Tibial nerve (tissue), 4 donors: Measurements from ENCODE around the gene USP22. TPM values are rescaled to one million over a fixed set of nuclear protein-coding genes. Genes with fewer than 3 reads are reported as not detected.

Experiments used
- DNase-seq, 2 donors: peaks; one replicate each; pipeline ENCODE4 v3.0.0-alpha.2; 2019; ENCODE audit warnings: low spot score in 2 of 2
- H3K27ac ChIP-seq, 4 donors: fragments of 200-600 bp; sonication (generic) in 3 of 4; one replicate each; pipeline ENCODE4 v1.5.1; 2017 to 2019; ENCODE audit warnings: mild to moderate bottlenecking in 1 of 4
- H3K27me3 ChIP-seq, 2 donors: fragments of 200-600 bp; sonication (generic) in 1 of 2; one replicate each; pipeline versions ENCODE4 v1.5.1 to v1.6.0; 2017 to 2019
- H3K36me3 ChIP-seq, 3 donors: fragments of 200-600 bp; sonication (generic); one replicate each; pipeline ENCODE4 v1.5.1; 2018 to 2019
- H3K4me1 ChIP-seq, 4 donors: fragments of 200-600 bp; sonication (generic) in 3 of 4; one replicate each; pipeline ENCODE4 v1.5.1; 2017 to 2019
- H3K4me3 ChIP-seq, 4 donors: fragments of 200-600 bp; sonication (generic) in 3 of 4; one replicate each; pipeline ENCODE4 v1.5.1; 2017 to 2019; ENCODE audit warnings: mild to moderate bottlenecking in 1 of 4, moderate library complexity in 1 of 4
- H3K9me3 ChIP-seq, 4 donors: fragments of 200-600 bp; sonication (generic) in 3 of 4; one replicate each; pipeline ENCODE4 v1.5.1; 2017 to 2019
- EP300 ChIP-seq, 2 donors: sonication (generic); formaldehyde crosslinking; IDR thresholded peaks; one replicate each; pipeline ENCODE4 v1.6.1; 2017; ENCODE audit warnings: antibody characterized with exemption in 2 of 2, mild to moderate bottlenecking in 1 of 2
- POLR2A ChIP-seq, 2 donors: fragments of 450-650 bp; IDR thresholded peaks; one replicate each; pipeline ENCODE4 v1.6.1; 2017; ENCODE audit warnings: antibody characterized with exemption in 2 of 2, mild to moderate bottlenecking in 2 of 2, moderate library complexity in 2 of 2
- WGBS, 2 donors: methylation state at CpG; one replicate each; pipeline ENCODE4 v1.1.5; 2018; 5-methylcytosine and 5-hydroxymethylcytosine counted together
- total RNA-seq, 4 donors: library from RNA; depleted of rRNA; stranded (reverse); fragments of >200 nt; gene quantifications; one replicate each; pipeline ENCODE4 v1.1.0, GENCODE V29; 2016
- TF ChIP-seq, protein P1 (sequence below), 5 experiments: fragments of 200-600 bp in 3 of 5; fragments of 450-650 bp in 2 of 5; sonication (generic) in 3 of 5; IDR thresholded peaks; one replicate each; pipeline ENCODE4 v1.5.1; 2016 to 2019; ENCODE audit warnings: antibody characterized with exemption in 5 of 5, mild to moderate bottlenecking in 3 of 5, moderate library complexity in 2 of 5

USP22 gene
- total RNA-seq, 4 donors from 2014 or later = 109 to 169 (median 133) TPM

- Histone ChIP-seq H3K27me3 (no peaks in the 10 kb centered on the region), H3K4me1 (peaks cover 0 to 54% (median 3%) of the 10 kb centered on the region in 4 donors), H3K9me3 (no peaks in the 10 kb centered on the region), H3K4me3 (no peak overlapping the region), H3K27ac (peak overlapping the region in 2 of 4 donors; percentile 26 to 65), H3K36me3 (peaks cover 0 to 100% (median 27%) of the 10 kb centered on the region in 3 donors)
- TF ChIP-seq, protein P1, sequence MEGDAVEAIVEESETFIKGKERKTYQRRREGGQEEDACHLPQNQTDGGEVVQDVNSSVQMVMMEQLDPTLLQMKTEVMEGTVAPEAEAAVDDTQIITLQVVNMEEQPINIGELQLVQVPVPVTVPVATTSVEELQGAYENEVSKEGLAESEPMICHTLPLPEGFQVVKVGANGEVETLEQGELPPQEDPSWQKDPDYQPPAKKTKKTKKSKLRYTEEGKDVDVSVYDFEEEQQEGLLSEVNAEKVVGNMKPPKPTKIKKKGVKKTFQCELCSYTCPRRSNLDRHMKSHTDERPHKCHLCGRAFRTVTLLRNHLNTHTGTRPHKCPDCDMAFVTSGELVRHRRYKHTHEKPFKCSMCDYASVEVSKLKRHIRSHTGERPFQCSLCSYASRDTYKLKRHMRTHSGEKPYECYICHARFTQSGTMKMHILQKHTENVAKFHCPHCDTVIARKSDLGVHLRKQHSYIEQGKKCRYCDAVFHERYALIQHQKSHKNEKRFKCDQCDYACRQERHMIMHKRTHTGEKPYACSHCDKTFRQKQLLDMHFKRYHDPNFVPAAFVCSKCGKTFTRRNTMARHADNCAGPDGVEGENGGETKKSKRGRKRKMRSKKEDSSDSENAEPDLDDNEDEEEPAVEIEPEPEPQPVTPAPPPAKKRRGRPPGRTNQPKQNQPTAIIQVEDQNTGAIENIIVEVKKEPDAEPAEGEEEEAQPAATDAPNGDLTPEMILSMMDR (IDR thresholded peaks at IDR 0.05) = no peak
- TF ChIP-seq EP300 (IDR thresholded peaks at IDR 0.05) (no peak), POLR2A (IDR thresholded peaks at IDR 0.05) (no peak)
- DNase-seq = no peak
- WGBS, 2 donors = 64 to 72% methylated on average over 9 of the region's 9 CpGs
Measured at GRCh38 chr17:21007646-21008045, 35.2 kb downstream of the USP22 start.

- DNase-seq = no peak
- Histone ChIP-seq H3K27ac (peak overlapping the region in 2 of 4 donors; percentile 29 to 50), H3K4me1 (peaks cover 0 to 72% (median 3%) of the 10 kb centered on the region in 4 donors), H3K27me3 (no peaks in the 10 kb centered on the region), H3K36me3 (peaks cover 0 to 98% (median 26%) of the 10 kb centered on the region in 3 donors), H3K4me3 (no peak overlapping the region), H3K9me3 (no peaks in the 10 kb centered on the region)
- no peak for TF ChIP-seq POLR2A (IDR thresholded peaks at IDR 0.05)
- TF ChIP-seq, protein P1 (IDR thresholded peaks at IDR 0.05) = no peak
- no peak for TF ChIP-seq EP300 (IDR thresholded peaks at IDR 0.05)
- WGBS, 2 donors = 68 to 82% methylated on average over 5 of the region's 5 CpGs
Measured at GRCh38 chr17:21005803-21006202, 37.0 kb downstream of the USP22 start.

- H3K36me3 ChIP-seq = peaks cover 0 to 96% (median 22%) of the 10 kb centered on the region in 3 donors
- no peaks in the 10 kb centered on the region for H3K9me3 ChIP-seq
- H3K27me3 ChIP-seq = no peaks in the 10 kb centered on the region
- 47 to 52% methylated on average over 4 of the region's 4 CpGs for WGBS, 2 donors
- H3K4me3 ChIP-seq = no peak overlapping the region
- H3K27ac ChIP-seq = peak overlapping the region in 2 of 4 donors; percentile 50 to 69
- peaks cover 0 to 75% (median 3%) of the 10 kb centered on the region in 4 donors for H3K4me1 ChIP-seq
- no peak for DNase-seq
- TF ChIP-seq POLR2A (IDR thresholded peaks at IDR 0.05) (no peak), EP300 (IDR thresholded peaks at IDR 0.05) (no peak)
- TF ChIP-seq, protein P1 (IDR thresholded peaks at IDR 0.05) = no peak
Measured at GRCh38 chr17:21005367-21005766, 37.4 kb downstream of the USP22 start.

DNA sequence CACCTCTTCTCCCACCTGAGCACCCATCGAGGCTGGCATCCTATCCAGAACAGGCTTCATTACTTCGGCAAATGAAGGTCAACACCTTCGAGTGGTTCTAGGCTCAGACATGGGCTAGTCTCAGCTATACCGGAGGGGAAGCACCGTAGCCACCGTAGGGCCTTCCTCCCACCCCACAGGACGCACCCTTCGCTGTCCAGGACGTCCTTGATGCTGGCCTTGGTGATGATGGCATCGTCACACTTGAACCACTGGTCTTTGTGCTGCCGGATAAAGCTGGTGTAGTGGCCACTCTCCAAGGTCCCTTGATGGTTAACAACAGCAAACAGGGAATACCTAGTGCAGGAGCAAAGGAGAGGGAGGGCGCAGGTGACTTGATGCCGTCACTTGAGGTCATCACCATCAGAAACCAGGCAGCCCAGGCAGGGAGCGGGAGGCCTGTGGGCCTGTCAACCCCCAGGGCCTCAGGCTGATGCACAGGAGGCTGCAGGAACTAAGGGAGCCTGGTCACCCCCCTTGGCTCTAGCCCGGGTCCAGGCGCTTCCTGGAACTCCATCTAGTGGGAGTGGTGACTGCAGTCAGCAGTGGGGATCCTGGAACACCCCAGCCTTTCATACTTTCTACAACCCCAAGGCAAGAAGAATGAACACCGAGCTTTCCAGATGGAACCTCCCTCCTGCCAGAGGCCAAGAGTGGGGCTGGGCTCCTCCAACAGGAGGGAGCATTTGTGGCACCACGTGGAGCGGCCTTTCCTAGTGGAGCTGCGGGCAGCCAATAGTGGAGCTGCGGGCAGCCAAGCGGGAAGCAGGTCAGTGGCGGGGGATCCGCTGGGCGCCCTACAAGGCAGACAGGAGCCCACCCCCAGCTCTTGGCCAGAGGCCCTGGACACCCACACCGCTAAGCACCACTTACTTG, 38.5 kb downstream of the USP22 start:
- H3K4me3 ChIP-seq = no peak overlapping the region
- no peaks in the 10 kb centered on the region for H3K9me3 ChIP-seq
- WGBS, 2 donors = 62 to 63% methylated on average over 19 to 20 of the region's 26 CpGs
- peak overlapping the region in 2 of 4 donors; percentile 53 to 69 for H3K27ac ChIP-seq
- no peak for DNase-seq
- TF ChIP-seq EP300 (IDR thresholded peaks at IDR 0.05) = peak in 1 of 2 donors; percentile 26
- TF ChIP-seq, protein P1 (IDR thresholded peaks at IDR 0.05) = no peak
- no peak for TF ChIP-seq POLR2A (IDR thresholded peaks at IDR 0.05)
- H3K27me3 ChIP-seq = no peaks in the 10 kb centered on the region
- H3K36me3 ChIP-seq = peaks cover 0 to 93% (median 15%) of the 10 kb centered on the region in 3 donors
- H3K4me1 ChIP-seq = peaks cover 0 to 86% (median 4%) of the 10 kb centered on the region in 4 donors
